GM18505 (cell line): ENCODE measurements around the gene GUCD1.
"Not testable (repeated sequence)": the region's sequence is repeated elsewhere in the genome, so short reads cannot be mapped to it uniquely, and the experiment has no call there.

Experiments
- ATAC-seq: cut with Tn5 transposase; IDR thresholded peaks from one replicate; pipeline ENCODE4 v1.9.1; 2021; ENCODE audit not compliant: unreplicated experiment
- POLR2A ChIP-seq: IDR thresholded peaks from 4 replicates; pipeline ENCODE4 v1.6.1; 2011; ENCODE audit warnings: borderline replicate concordance; ENCODE audit not compliant: insufficient read depth, insufficient read length; ENCODE audit errors: extremely low read depth

The GUCD1 gene

DNA sequence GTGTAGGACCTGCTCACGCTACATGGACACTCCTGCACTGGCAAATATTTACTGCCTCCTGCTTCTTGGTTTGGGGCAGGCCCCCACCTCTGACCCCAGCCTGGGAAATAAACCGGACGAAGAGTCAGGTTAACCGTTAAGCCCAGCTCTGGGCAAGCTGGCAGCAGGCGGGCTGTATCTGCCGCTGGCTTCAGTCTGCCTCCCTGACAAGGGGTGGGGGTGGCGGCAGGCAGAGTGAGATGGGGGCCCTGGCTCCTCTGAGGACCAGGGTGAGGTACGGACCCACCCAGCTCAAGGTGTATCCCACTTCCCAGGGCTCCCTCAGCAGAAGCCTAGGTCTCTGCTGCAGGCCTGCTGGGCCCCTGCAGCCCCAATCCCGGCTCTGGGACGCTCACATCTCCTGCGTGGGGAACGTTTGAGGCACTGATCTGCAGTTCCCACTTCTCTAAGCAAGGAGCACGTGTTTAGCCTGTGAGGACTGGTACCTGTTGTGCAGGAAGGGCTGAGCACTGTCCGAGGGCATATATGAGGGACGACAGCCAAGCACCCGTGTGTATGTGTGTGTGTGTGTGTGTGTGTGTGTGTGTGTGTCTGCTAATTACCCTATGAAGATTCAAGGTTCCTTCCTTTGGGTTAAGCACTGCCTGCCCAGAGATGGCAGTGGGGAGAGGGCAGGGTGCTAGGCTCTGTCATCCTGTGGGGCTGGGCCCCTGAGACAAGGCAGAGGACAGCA, 39.1 kb upstream of the GUCD1 start:
- no peak for ATAC-seq
- TF ChIP-seq POLR2A: no peak

DNA sequence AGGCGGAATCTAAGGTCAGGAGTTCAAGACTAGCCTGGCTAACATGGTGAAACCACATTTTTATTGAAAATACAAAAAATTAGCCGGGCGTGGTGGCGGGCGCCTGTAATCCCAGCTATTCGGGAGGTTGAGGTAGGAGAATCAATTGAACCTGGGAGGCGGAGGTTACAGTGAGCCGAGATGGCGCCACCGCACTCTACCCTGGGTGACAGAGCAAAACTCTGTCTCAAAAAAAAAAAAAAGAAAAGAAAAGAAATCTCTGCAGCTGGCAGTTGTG, 38.6 kb upstream of the GUCD1 start:
- not testable (repeated sequence) for ATAC-seq

DNA sequence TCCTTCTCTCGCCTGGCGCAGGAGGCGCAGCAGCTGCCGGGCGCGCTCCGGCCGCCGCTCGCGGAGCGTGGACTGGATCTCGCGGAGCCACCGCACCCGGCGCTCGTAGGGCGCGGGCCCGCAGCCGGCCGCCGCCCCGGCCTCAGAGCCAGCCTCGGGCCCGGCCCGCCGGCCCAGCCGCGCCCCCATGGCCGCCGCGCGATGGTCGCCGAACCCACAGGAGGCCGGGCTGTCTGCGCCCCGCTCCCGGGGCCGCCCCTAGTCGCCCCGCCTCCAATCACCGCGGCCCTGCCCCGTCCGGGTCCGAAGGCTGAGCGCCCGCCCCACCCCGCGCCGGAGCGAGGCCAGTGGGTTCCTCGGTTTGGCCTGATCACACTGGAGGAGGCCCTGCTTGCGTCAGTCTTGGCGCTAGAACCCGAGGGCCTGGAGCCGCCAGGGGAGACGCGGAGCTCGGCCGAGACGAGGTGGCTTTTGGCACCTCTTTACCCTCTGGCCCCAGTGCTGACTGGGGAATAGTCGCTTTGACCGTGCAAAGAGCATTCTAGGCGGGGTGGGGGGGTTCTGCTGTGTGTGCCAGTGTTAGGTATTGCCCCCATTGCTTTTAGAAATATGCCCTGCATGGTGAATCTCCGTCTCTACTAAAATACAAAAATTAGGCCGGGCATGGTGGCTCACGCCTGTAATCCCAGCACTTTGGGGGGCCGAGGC, 38.1 kb upstream of the GUCD1 start, which contains the start of gene LRRC75B:
LRRC75B (minus strand) TSS at position 223 of the 708 bp plus-strand sequence; CDS start at position 189, 34 bp downstream.
- ATAC-seq: peak; percentile 70
- TF ChIP-seq POLR2A: peak; percentile 39

DNA sequence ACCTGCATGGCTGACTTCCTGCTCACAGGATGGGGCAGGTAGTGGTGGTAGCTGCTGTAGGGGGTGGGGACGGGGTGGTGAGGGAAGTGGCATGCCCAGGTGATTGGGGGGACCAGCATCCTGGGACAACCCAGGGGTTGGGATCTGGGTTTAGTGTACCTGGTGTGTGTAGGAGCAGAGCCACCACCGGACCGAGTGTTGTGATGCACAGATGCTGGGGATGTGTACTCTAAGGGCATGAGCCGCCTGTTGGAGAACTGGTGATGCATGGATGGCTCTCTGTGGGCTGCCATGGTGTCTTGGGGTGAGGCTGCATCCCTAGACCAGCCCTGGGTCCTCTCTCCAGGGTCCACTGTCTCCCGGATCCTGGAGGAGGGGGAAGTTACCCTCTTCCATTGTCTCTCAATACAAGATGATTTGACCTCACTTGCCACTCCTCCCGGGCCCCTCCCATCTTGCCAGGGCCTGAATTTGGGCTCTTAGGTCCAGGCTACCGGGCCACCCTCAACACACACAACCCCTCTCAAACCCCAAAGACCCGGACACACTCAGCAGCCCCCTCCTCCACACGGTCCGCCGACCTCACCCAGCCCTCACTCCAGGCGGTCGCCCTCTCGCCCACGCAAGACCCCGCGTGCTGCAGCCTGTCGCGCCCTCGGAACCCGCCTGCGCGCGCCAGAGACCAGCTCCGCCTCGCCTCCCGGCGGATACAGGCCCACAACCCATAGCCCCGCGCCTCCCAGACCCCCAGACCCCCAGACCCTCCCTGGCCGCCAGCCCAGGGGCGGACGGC, 37.3 kb upstream of the GUCD1 start:
- ATAC-seq: peak; percentile 6
- no peak for TF ChIP-seq POLR2A

DNA sequence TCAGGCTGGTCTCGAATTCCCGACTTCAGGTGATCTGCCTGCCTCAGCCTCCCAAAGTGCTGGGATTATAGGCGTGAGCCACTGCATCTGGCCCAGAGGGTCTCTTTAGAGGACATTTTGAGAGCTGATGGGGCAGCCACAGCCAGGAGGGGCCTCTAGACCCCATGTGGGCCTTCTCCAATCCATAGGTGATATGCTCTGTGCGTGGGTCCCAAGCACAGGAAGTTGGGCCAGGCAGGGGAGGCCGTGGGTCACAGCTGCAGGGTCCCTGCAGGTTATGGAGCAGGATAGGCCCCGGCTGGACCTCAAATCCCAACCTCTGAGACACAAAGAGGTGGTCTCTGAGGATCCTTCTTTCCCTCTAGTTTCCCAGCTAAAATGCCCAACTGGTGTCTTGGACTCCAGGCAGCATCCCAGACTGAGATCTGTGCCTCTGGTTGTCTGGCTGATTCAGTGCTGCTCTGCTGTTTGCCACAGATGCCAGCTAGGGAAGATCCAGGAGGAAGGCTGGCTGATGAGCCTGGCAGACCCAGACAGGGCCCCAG, 36.4 kb upstream of the GUCD1 start:
- ATAC-seq: no peak
- no peak for TF ChIP-seq POLR2A

DNA sequence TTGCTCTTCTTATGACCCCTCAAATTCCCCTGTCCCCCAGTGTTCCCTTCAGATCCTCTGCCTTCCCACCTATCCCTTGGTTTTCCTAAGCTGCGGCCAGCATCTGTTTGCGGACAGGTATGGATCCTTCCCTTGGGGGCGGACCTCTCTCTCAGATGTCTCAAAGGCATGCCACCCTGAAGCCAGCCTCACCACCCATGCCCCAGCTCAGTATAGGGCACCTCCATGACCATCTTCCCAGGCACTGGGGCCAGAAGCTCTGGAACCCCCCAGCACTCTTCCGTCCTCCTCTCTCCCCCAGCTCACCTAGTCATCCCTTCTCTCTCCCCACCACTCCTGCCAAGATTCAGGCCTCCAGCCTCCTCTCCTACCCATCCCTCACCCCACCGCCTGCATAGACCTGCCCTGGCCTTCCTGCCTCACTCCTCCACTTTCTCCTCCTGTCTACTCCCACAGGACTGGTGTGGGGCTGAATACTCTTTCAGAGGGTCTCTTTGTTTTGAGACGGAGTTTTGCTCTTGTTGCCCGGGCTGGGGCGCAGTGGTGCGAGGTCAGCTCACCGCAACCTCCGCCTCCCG, 35.7 kb upstream of the GUCD1 start:
- no peak for TF ChIP-seq POLR2A
- ATAC-seq: no peak

DNA sequence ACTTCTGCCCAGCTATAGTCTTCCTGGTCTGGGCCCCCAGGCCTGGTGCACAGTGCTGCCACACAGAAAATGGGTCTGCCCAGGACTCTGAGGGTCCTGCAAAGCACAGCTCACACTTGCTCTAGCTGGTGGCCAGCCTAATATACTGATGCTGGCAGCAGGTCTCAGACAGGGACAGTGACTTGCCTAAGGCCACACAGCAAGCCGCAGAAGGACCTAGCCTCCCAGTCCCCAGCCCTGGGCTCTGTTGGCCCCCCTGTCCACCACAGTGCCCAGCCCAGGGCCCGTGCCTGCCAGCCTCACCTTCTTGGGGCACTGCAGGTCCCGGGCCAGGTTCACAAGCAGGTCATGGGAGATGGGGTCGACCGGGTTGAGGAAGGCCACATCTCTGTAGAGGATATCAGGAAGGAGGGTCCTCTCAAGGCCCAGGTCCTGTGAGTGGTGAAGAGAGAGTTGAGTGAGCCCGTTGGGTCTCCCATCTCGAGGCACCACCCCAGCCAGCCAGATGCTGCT, 34.6 kb upstream of the GUCD1 start:
- TF ChIP-seq POLR2A: no peak
- no peak for ATAC-seq

DNA sequence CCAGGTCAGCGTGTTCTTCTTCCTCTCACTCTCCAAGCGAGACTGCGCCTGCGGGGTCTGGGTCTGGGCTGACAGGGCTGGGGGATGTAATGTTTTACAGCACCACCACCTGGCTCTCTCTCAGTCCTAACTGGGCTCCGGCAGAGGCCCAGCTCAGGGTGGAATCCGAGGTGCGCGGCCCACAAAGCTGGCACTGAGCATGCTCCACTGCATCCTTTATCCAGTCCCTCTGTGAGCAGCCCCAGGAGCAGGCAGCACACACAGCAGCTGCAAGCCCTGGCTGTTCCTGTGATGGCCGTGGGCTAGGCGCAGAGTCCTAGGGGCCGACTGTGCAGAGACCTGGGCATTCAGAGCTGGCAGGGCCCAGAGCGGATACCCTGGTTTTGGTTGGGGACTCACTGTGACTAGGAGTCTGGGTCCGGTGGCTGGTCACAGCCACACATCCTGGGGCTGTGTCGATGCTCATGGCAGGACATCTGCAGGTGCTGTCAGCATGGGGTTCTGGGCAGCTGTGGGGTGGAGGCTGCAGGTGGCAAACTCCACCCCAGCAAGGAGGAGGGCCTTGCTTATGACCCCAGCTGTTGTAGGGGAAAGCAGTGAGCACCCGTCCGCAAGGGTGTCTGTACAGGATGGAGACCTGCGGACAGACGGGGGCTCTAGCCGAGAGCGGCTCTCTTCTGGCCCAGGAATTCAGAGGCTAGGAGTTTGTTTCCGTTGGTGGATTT, 34.0 kb upstream of the GUCD1 start:
- ATAC-seq: no peak
- no peak for TF ChIP-seq POLR2A

DNA sequence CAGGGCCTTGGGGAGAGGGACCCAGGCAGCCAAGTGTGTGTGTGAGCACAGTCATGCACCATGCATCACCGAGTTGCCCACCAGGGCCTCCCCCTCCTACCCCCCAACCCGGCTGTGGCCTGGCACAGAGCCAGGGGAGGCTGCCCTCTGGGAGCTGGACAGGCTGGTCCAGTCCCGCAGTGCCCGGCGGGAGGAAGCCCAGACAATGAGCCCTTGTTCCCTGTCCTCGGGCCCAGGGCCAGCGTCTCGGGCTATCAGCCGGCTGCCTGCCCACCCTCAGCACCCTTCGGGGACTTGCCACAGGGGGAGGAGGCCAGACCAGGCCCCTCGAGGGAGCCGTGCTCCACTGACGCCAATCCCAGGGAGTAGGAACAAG, 33.4 kb upstream of the GUCD1 start:
- no peak for ATAC-seq
- no peak for TF ChIP-seq POLR2A

DNA sequence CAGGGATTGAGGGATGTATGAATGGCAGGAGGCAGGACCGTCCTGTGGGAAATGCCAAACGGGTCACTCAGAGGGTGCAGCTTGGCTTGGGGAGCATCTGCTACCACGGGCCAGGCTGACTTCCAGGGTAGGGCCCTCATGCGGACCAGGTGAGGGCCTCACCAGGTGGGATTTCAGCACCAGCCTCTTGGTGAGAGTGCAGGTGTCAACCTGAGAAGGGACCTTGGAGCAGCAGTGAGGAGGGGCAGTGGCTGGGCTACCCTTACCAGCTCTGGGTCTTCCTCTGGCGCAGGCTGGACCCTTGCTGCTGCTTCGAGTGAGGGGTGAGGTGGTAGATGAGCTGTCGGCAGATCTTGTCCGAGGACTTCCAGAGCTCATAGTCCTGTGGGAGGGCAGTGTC, 33.0 kb upstream of the GUCD1 start:
- no peak for ATAC-seq
- no peak for TF ChIP-seq POLR2A

DNA sequence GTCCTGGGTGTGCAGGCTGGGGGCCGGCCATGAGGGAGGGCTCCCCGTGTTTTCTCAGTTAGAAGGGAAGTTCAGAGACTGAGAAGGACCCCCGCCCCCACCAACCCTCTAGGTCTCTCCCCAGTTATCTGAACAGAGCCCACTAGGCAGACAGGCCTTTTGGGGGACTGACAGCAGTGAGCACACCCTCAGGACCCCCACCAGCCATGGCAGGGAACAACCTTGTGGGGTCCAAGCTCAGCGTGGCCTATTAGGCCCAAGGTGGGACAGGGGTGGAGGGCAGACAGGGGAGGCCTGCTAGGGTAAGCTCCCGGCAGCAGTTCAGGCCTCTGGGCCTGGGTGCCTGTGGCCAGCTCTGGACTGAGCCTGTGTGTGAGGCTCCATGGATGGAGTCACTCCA, 32.3 kb upstream of the GUCD1 start:
- no peak for ATAC-seq
- no peak for TF ChIP-seq POLR2A

DNA sequence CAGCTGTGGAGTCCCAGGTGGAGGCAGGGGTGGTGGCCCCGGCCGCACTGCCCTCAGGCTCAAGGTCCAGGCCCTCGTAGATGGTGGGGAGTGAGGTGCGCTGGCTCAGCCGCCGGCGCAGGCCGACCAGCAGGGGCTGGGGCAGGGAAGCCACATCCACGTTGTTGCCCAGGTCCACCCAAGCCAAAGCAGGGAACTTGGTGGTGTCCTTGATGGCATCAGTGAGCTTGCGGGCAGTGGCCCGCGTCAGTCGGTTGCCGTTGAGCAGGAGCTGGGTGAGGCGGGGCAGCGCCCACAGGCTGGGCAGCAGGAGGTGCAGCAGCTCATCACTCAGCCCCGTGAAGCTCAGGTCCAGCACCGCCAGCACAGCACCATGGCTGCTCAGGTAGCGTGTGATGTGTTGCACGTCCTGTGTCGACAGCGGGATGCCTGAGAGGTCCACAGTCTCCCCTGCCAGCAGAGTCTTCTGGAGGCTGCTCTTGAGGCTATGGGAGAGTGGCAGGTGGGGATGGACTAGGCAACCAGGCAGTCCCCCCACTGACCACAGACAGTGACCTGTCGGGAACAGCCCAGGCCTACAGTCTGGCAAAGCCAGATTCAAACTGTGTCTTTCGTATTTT, 31.1 kb upstream of the GUCD1 start:
- no peak for ATAC-seq
- TF ChIP-seq POLR2A: no peak
